ENCODE data around the gene SRGAP1.

- TF ChIP-seq CTCF (IDR thresholded peaks at IDR 0.05), result no peak
- TF ChIP-seq POLR2A (IDR thresholded peaks at IDR 0.05), result no peak
Measured at GRCh38 chr12:64116969-64117368, 272.5 kb downstream of the SRGAP1 start.

All from vagina (tissue), 2 donors.